Heart right ventricle (tissue), 16 donors: ENCODE results near the gene OLFM3. TPM values are rescaled to one million over a fixed set of nuclear protein-coding genes. Genes with fewer than 3 reads are reported as not detected.

Experiments
- ATAC-seq, 8 donors: fragments of 200-7000 bp; cut with Tn5 transposase; one replicate each; pipeline ENCODE4 v1.9.1; 2020; ENCODE audit warnings: mild to moderate bottlenecking in 8 of 8, moderate library complexity in 8 of 8, moderate number of reproducible peaks in 1 of 8
- DNase-seq, 2 donors: peaks; one replicate each; pipeline ENCODE4 v3.0.0-alpha.2; 2020
- H3K27ac ChIP-seq, 10 donors: fragments of 200-600 bp; sonication (generic) in 2 of 10; one replicate each; pipeline versions ENCODE4 v1.5.0 to v1.8.0; 2020 to 2022; ENCODE audit warnings: mild to moderate bottlenecking in 3 of 10
- H3K27me3 ChIP-seq, 7 donors: fragments of 200-600 bp; one replicate each; pipeline ENCODE4 v1.8.0; 2021 to 2022; ENCODE audit warnings: mild to moderate bottlenecking in 2 of 7
- H3K36me3 ChIP-seq, 9 donors: fragments of 200-600 bp; sonication (generic) in 1 of 9; one replicate each; pipeline versions ENCODE4 v1.5.0 to v1.8.0; 2020 to 2022; ENCODE audit warnings: mild to moderate bottlenecking in 2 of 9
- H3K4me1 ChIP-seq, 9 donors: fragments of 200-600 bp; sonication (generic) in 1 of 9; one replicate each; pipeline versions ENCODE4 v1.5.0 to v1.8.0; 2020 to 2022; ENCODE audit warnings: mild to moderate bottlenecking in 4 of 9
- H3K4me3 ChIP-seq, 10 donors: fragments of 200-600 bp; sonication (generic) in 2 of 10; one replicate each; pipeline versions ENCODE4 v1.5.0 to v1.8.0; 2020 to 2022; ENCODE audit warnings: mild to moderate bottlenecking in 7 of 10, moderate library complexity in 2 of 10
- H3K9me3 ChIP-seq, 11 donors: fragments of 200-600 bp in 10 of 11; sonication (generic) in 2 of 11; one replicate each; pipeline versions ENCODE4 v1.5.0 to v1.8.0; 2013 to 2022; ENCODE audit warnings: mild to moderate bottlenecking in 2 of 11, control low read depth in 1 of 11, moderate library complexity in 1 of 11
- WGBS, 2 donors: extraction: QIAGEN DNeasy Blood & Tissue Kit; methylation state at CpG; one replicate each; pipeline ENCODE4 v1.1.7; 2013; ENCODE audit warnings: inconsistent platforms in 1 of 2; 5-methylcytosine and 5-hydroxymethylcytosine counted together
- intact Hi-C, 10 donors: fragments of 100-400 bp; cut with DNase I; formaldehyde crosslinking; loops; one replicate each; pipeline versions ENCODE4 v1.11.1 to v1.14.2; 2022
- polyA plus RNA-seq, 2 donors: library from polyadenylated mRNA; stranded (reverse); fragments of 200-250 nt; gene quantifications; one replicate each; pipeline ENCODE4 v1.2.3, GENCODE V29; 2013
- total RNA-seq, 10 donors: library from RNA; stranded (reverse); fragmentation: NEBNext Ultra II Directional in 3 of 10; extraction: Animal tissue kit (Norgen Biotek cat#: 25700) in 3 of 10; gene quantifications; one replicate each; pipeline versions ENCODE4 v1.2.1 to v1.2.4, GENCODE V29; 2021 to 2023
- TF ChIP-seq, protein P1 (sequence below), 9 donors: fragments of 200-600 bp; sonication (generic) in 2 of 9; IDR thresholded peaks; one replicate each; pipeline versions ENCODE4 v1.5.0 to v1.8.0; 2021 to 2022; ENCODE audit warnings: antibody characterized with exemption in 9 of 9, mild to moderate bottlenecking in 5 of 9, moderate library complexity in 1 of 9
- donor health status: Arrhythmogenic right ventricular cardiomyopathy.
- donor health status: ischemic (EF 13 %, LVEDD 7.1; RV severe dilation, severe dysfunction).
- donor health status: healthy with polysubstance abuse.
- donor health status: DM: no; HTN: yes; CAD: no.
- donor health status: DM: no; HTN: no; CAD: no.
- donor health status: ischemic (EF 25% LVEDD 6.9; RV normal size, moderate dysfunction).
- donor health status: ischemic (EF 25% LVEDD 5.7; RV mildly dilated, moderate dysfunction).
- donor health status: healthy.
- donor health status: DM: yes; HTN: yes; CAD: no.
- donor health status: Ischemic cardiomyopathy.
- donor health status: ischemic (EF 35%, LVEDD 5.7; RV mildly dilated, moderate dysfunction).
- donor health status: nonischemic (EF 11% LVEDD 7.7; RV severe dilation, severe dysfunction).
- donor health status: DM: yes; HTN: yes; CAD: no.
- donor health status: PGD.
- donor health status: ischemic (EF 29% LVEDD 5.4; RV normal size, mild dysfunction).
- donor health status: nonischemic (EF 23%, LVEDD 6.1; RV moderate dilation, normal function).

Gene OLFM3
- total and polyA plus RNA-seq, 12 donors, result 0.12 TPM; not detected in 11

GRCh38 chr1:101781201-101781831 lies 215.4 kb downstream of the OLFM3 start:
- DNase-seq, result no peak
- no peak for ATAC-seq
- Histone ChIP-seq H3K36me3 (no peaks in the 10 kb centered on the region), H3K27me3 (no peaks in the 10 kb centered on the region), H3K9me3 (no peaks in the 10 kb centered on the region), H3K4me1 (no peaks in the 10 kb centered on the region), H3K4me3 (no peak overlapping the region), H3K27ac (no peak overlapping the region)
- TF ChIP-seq, protein P1, sequence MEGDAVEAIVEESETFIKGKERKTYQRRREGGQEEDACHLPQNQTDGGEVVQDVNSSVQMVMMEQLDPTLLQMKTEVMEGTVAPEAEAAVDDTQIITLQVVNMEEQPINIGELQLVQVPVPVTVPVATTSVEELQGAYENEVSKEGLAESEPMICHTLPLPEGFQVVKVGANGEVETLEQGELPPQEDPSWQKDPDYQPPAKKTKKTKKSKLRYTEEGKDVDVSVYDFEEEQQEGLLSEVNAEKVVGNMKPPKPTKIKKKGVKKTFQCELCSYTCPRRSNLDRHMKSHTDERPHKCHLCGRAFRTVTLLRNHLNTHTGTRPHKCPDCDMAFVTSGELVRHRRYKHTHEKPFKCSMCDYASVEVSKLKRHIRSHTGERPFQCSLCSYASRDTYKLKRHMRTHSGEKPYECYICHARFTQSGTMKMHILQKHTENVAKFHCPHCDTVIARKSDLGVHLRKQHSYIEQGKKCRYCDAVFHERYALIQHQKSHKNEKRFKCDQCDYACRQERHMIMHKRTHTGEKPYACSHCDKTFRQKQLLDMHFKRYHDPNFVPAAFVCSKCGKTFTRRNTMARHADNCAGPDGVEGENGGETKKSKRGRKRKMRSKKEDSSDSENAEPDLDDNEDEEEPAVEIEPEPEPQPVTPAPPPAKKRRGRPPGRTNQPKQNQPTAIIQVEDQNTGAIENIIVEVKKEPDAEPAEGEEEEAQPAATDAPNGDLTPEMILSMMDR (IDR thresholded peaks at IDR 0.05), result no peak
- WGBS, 2 donors, result 27 to 31% methylated on average over 3 of the region's 3 CpGs
- intact Hi-C loops, result no loop called here

DNA sequence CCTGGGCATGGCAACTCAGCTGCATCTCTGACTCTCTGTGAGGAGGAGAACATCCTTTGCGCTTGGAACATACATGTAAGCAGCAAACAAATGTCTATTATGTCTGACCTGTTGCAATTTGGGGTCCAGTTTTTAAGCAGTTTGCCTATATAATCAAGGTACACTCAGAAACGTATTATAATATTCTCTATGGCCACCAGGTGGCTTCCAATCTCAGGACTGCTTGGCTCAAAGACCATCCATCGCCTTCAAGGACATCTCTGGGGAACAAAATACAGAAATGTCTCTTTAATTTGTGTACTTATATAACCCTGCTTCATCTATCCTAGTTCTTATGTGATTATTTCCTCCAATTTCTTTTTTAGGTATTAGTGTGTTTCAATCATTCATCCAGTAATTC lies 227.2 kb downstream of the OLFM3 start:
- TF ChIP-seq, protein P1 (IDR thresholded peaks at IDR 0.05), result peak in 2 of 9 donors; percentile 14 to 15
- intact Hi-C loops, result no loop called here

GRCh38 chr1:101757985-101758384 lies 238.7 kb downstream of the OLFM3 start:
- Histone ChIP-seq H3K9me3 (no peaks in the 10 kb centered on the region), H3K27me3 (no peaks in the 10 kb centered on the region), H3K4me1 (no peaks in the 10 kb centered on the region), H3K36me3 (no peaks in the 10 kb centered on the region), H3K27ac (no peak overlapping the region), H3K4me3 (no peak overlapping the region)
- DNase-seq, result no peak
- 83 to 85% methylated on average over 5 of the region's 5 CpGs for WGBS, 2 donors
- no peak for ATAC-seq
- TF ChIP-seq, protein P1 (IDR thresholded peaks at IDR 0.05), result no peak
- intact Hi-C loops, result no loop called here

More for the DNA sequence above, 227.2 kb downstream of the OLFM3 start:
- Histone ChIP-seq H3K36me3 (no peaks in the 10 kb centered on the region), H3K4me1 (no peaks in the 10 kb centered on the region), H3K27ac (no peak overlapping the region), H3K9me3 (no peaks in the 10 kb centered on the region), H3K4me3 (no peak overlapping the region), H3K27me3 (no peaks in the 10 kb centered on the region)
- WGBS, 2 donors, result 52 to 59% methylated on average over 3 of the region's 3 CpGs
- ATAC-seq (no peak), DNase-seq (no peak)

GRCh38 chr1:101756411-101756810 lies 240.3 kb downstream of the OLFM3 start:
- no peak for ATAC-seq
- intact Hi-C loops, result no loop called here
- Histone ChIP-seq H3K27ac (no peak overlapping the region), H3K9me3 (peaks cover 0 to 8% (median 0%) of the 10 kb centered on the region in 11 donors), H3K4me1 (no peaks in the 10 kb centered on the region), H3K4me3 (no peak overlapping the region), H3K36me3 (no peaks in the 10 kb centered on the region), H3K27me3 (no peaks in the 10 kb centered on the region)
- WGBS, 2 donors, result 69 to 72% methylated on average over 2 of the region's 2 CpGs
- TF ChIP-seq, protein P1 (IDR thresholded peaks at IDR 0.05), result no peak
- DNase-seq, result no peak
